Measurements from ENCODE around the gene ENHO.

DNA sequence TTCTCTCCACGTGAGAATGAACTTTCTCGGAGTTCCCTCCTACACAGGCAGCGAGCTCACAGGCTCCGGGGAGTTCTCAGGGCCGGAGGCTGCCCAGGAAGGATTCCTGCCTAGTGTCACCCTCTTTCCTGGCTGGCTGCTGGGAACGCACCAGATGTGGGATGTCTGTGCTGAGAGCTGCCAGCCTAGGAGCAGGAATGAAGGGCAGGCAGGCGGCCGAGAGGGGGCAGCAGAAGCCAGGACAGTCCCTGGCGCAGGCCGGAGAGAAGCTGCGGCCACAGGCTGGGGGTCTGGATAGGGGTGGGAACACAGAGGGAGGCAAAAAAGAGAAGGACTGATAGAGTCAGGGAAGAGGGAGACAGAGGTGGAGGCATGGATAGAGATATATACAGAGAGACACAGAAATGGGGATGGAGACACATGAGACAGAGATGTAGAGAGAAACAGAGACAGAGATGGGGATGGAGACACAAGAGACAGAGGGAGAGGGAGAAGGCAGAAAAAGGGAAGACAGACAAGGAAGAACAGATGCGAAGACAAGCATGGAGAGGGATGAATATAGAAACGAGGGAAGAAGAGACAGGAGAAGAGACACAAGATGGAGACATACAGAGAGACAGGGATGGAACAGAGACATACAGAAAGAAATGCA lies 25.3 kb upstream of the ENHO start:
- TF ChIP-seq, protein P1, sequence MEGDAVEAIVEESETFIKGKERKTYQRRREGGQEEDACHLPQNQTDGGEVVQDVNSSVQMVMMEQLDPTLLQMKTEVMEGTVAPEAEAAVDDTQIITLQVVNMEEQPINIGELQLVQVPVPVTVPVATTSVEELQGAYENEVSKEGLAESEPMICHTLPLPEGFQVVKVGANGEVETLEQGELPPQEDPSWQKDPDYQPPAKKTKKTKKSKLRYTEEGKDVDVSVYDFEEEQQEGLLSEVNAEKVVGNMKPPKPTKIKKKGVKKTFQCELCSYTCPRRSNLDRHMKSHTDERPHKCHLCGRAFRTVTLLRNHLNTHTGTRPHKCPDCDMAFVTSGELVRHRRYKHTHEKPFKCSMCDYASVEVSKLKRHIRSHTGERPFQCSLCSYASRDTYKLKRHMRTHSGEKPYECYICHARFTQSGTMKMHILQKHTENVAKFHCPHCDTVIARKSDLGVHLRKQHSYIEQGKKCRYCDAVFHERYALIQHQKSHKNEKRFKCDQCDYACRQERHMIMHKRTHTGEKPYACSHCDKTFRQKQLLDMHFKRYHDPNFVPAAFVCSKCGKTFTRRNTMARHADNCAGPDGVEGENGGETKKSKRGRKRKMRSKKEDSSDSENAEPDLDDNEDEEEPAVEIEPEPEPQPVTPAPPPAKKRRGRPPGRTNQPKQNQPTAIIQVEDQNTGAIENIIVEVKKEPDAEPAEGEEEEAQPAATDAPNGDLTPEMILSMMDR (conservative IDR thresholded peaks at IDR 0.05), result peak; percentile 93
- TF ChIP-seq ZFX (IDR thresholded peaks at IDR 0.05), result no peak

Data from C4-2B (cell line).